ENCODE measurements around the gene SGMS1.

- TF ChIP-seq, protein P1, sequence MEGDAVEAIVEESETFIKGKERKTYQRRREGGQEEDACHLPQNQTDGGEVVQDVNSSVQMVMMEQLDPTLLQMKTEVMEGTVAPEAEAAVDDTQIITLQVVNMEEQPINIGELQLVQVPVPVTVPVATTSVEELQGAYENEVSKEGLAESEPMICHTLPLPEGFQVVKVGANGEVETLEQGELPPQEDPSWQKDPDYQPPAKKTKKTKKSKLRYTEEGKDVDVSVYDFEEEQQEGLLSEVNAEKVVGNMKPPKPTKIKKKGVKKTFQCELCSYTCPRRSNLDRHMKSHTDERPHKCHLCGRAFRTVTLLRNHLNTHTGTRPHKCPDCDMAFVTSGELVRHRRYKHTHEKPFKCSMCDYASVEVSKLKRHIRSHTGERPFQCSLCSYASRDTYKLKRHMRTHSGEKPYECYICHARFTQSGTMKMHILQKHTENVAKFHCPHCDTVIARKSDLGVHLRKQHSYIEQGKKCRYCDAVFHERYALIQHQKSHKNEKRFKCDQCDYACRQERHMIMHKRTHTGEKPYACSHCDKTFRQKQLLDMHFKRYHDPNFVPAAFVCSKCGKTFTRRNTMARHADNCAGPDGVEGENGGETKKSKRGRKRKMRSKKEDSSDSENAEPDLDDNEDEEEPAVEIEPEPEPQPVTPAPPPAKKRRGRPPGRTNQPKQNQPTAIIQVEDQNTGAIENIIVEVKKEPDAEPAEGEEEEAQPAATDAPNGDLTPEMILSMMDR (optimal IDR thresholded peaks at IDR 0.05 in 1 of 3, IDR thresholded peaks at IDR 0.05 in 1 of 3, conservative IDR thresholded peaks at IDR 0.05 in 1 of 3; ENCODE audit: extremely low read depth in 1 of 3, insufficient read depth in 2 of 3, low read length in 3 of 3) = no peak
- no peak for TF ChIP-seq EZH2 (IDR thresholded peaks at IDR 0.05; ENCODE audit: low read length)
These were observed 85.0 kb downstream of the SGMS1 start for GRCh38 chr10:50538555-50539398.
